GM18526 (cell line): ENCODE data around the gene CAPG.

Source experiments
- POLR2A ChIP-seq: IDR thresholded peaks from 3 replicates; pipeline ENCODE4 v1.6.1; 2011; ENCODE audit not compliant: insufficient read length; ENCODE audit errors: extremely low read depth

The CAPG gene

GRCh38 chr2:85415980-85416650, 5.9 kb upstream of the CAPG start:
- no peak for TF ChIP-seq POLR2A

- no peak for TF ChIP-seq POLR2A
Observed at GRCh38 chr2:85414761-85415553, 4.8 kb upstream of the CAPG start.

- TF ChIP-seq POLR2A, result no peak
Observed at GRCh38 chr2:85413592-85414420, 3.6 kb upstream of the CAPG start.

GRCh38 chr2:85411405-85411748, 1.2 kb upstream of the CAPG start:
- no peak for TF ChIP-seq POLR2A

GRCh38 chr2:85410584-85411404, 628 bp upstream of the CAPG start:
- no peak for TF ChIP-seq POLR2A

- peak; percentile 37 for TF ChIP-seq POLR2A
Observed at GRCh38 chr2:85405201-85406059, 4.7 kb downstream of the CAPG start.

GRCh38 chr2:85401844-85402243, 8.3 kb downstream of the CAPG start:
- TF ChIP-seq POLR2A, result no peak

- TF ChIP-seq POLR2A, result no peak
Observed at GRCh38 chr2:85401464-85401805, 8.7 kb downstream of the CAPG start.

- TF ChIP-seq POLR2A, result no peak
Observed at GRCh38 chr2:85400541-85401463, 9.4 kb downstream of the CAPG start.

- no peak for TF ChIP-seq POLR2A
Observed at GRCh38 chr2:85400023-85400422, 10.1 kb downstream of the CAPG start.

- TF ChIP-seq POLR2A, result no peak
Observed at GRCh38 chr2:85399183-85399455, 11.0 kb downstream of the CAPG start.

- TF ChIP-seq POLR2A, result no peak
Observed at GRCh38 chr2:85398426-85399182, 11.6 kb downstream of the CAPG start.

- TF ChIP-seq POLR2A, result no peak
Observed at GRCh38 chr2:85397925-85398331, 12.2 kb downstream of the CAPG start.
